Ascending aorta (tissue), 2 donors: Measurements from ENCODE around the gene CAMSAP1. TPM values are rescaled to one million over a fixed set of nuclear protein-coding genes. Genes with fewer than 3 reads are reported as not detected.

Experiments
- DNase-seq, 2 donors: peaks; one replicate each; pipeline ENCODE4 v3.0.0-alpha.2; 2019; ENCODE audit warnings: low spot score in 2 of 2
- H3K27ac ChIP-seq, 2 donors: fragments of 200-600 bp; sonication (generic); one replicate each; pipeline ENCODE4 v1.5.1; 2016 to 2017; ENCODE audit warnings: mild to moderate bottlenecking in 1 of 2
- H3K27me3 ChIP-seq: fragments of 200-600 bp; sonication (generic); one replicate; pipeline ENCODE4 v1.5.1; 2017
- H3K36me3 ChIP-seq, 2 donors: fragments of 200-600 bp; sonication (generic); one replicate each; pipeline ENCODE4 v1.5.1; 2016
- H3K4me1 ChIP-seq, 2 donors: fragments of 200-600 bp; sonication (generic); one replicate each; pipeline ENCODE4 v1.5.1; 2016 to 2017; ENCODE audit warnings: mild to moderate bottlenecking in 1 of 2
- H3K4me3 ChIP-seq, 2 donors: fragments of 200-600 bp; sonication (generic); one replicate each; pipeline ENCODE4 v1.5.1; 2016 to 2017; ENCODE audit warnings: mild to moderate bottlenecking in 1 of 2
- H3K9me3 ChIP-seq, 2 donors: fragments of 200-600 bp; sonication (generic); one replicate each; pipeline ENCODE4 v1.5.1; 2016
- intact Hi-C: fragments of 100-400 bp; cut with DNase I; formaldehyde crosslinking; loops from one replicate; pipeline ENCODE4 v1.15.1; 2023
- total RNA-seq: library from RNA; depleted of rRNA; stranded (reverse); fragments of >200 nt; gene quantifications from one replicate; pipeline ENCODE4 v1.1.0, GENCODE V29; 2016
- TF ChIP-seq, protein P1 (sequence below), 3 experiments: fragments of 200-600 bp in 2 of 3; fragments of 450-650 bp in 1 of 3; sonication (generic) in 2 of 3; IDR thresholded peaks; one replicate each; pipeline ENCODE4 v1.5.1; 2016 to 2019; ENCODE audit warnings: antibody characterized with exemption in 3 of 3, mild to moderate bottlenecking in 1 of 3, moderate library complexity in 1 of 3

The CAMSAP1 gene
- total RNA-seq, 1 donor from 2014 or later: 10.1 TPM

DNA sequence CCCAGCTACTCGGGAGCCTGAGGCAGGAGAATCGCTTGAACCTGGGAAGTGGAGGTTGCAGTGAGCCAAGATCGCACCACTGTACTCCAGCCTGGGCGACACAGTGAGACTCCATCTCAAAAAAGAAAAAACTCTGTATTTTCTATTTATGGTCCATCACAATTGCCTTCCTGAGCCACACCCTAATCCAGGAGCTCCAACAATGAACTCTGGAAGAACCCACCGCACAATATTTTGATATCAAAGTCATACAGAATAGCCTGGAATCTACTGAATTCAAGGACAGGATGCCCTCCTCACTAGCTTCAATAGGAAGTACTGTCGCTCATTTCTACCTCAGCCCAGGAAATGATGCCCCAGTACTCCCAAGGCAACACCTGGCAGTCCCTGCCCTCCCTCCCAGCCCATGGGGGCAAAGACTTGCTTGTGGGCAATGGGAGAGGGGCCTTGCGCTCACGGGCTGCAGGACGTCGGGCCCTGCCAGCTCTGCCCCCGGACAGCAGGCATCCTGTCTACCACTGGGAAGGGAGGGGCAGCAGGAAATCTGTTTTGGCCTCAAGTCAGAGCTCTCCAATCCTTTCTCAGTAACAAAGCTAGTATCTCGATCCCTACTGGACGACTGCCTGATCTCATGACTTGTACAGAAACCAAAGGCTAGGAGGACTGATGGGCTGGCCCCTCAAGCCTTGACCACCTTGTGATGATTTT is 34.1 kb upstream of the CAMSAP1 start:
- peaks cover 54 to 89% of the 10 kb centered on the region in 2 donors for H3K36me3 ChIP-seq
- no peaks in the 10 kb centered on the region for H3K9me3 ChIP-seq
- DNase-seq: no peak
- H3K4me3 ChIP-seq: no peak overlapping the region
- TF ChIP-seq, protein P1, sequence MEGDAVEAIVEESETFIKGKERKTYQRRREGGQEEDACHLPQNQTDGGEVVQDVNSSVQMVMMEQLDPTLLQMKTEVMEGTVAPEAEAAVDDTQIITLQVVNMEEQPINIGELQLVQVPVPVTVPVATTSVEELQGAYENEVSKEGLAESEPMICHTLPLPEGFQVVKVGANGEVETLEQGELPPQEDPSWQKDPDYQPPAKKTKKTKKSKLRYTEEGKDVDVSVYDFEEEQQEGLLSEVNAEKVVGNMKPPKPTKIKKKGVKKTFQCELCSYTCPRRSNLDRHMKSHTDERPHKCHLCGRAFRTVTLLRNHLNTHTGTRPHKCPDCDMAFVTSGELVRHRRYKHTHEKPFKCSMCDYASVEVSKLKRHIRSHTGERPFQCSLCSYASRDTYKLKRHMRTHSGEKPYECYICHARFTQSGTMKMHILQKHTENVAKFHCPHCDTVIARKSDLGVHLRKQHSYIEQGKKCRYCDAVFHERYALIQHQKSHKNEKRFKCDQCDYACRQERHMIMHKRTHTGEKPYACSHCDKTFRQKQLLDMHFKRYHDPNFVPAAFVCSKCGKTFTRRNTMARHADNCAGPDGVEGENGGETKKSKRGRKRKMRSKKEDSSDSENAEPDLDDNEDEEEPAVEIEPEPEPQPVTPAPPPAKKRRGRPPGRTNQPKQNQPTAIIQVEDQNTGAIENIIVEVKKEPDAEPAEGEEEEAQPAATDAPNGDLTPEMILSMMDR (IDR thresholded peaks at IDR 0.05): no peak
- no peaks in the 10 kb centered on the region for H3K4me1 ChIP-seq
- no peak overlapping the region for H3K27ac ChIP-seq
- intact Hi-C loops: no loop called here
- H3K27me3 ChIP-seq: no peaks in the 10 kb centered on the region

DNA sequence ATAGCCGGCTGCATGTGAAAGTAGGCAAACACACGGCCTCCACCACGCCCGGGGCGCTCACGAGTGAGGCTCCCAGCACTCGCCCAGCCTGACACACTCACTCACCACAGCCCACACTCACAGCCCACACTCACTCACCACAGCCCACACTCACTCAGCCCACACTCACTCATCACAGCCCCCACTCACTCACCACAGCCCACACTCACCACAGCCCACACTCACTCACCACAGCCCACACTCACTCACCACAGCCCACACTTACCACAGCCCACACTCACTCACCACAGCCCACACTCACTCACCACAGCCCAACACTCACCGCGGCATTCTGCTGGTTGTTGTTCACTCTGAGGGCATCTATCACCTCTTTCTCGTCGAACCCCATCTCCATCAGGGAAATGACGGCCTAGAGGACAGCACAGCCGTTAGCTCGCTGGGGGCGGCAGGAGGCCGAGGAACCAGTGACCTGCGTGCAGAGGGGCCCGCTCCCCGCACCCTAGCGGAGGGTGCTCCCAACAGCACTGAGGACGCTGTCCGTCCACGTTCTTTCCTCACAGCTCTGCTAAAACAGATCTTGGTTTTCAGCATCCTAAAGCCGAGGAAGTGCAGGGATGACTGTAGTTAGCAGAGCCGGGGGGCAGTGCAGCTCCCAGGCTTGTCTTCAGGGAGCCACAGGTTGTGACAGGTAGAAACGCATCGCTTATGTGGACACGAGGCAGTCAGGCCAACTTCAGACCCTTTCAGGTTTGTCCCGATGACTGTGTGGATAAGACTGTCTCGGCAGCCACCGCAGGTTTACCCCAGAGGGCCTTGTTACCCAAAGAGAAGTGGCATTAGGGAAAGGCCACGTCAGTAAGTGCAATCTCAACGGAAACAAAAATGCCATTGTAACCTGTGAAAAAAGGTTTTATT is 32.3 kb upstream of the CAMSAP1 start:
- no peak overlapping the region for H3K4me3 ChIP-seq
- H3K4me1 ChIP-seq: no peaks in the 10 kb centered on the region
- intact Hi-C loops: no loop called here
- DNase-seq: no peak
- no peak overlapping the region for H3K27ac ChIP-seq
- no peaks in the 10 kb centered on the region for H3K9me3 ChIP-seq
- peaks cover 45 to 85% of the 10 kb centered on the region in 2 donors for H3K36me3 ChIP-seq
- H3K27me3 ChIP-seq: no peaks in the 10 kb centered on the region
- TF ChIP-seq, protein P1 (IDR thresholded peaks at IDR 0.05): no peak

DNA sequence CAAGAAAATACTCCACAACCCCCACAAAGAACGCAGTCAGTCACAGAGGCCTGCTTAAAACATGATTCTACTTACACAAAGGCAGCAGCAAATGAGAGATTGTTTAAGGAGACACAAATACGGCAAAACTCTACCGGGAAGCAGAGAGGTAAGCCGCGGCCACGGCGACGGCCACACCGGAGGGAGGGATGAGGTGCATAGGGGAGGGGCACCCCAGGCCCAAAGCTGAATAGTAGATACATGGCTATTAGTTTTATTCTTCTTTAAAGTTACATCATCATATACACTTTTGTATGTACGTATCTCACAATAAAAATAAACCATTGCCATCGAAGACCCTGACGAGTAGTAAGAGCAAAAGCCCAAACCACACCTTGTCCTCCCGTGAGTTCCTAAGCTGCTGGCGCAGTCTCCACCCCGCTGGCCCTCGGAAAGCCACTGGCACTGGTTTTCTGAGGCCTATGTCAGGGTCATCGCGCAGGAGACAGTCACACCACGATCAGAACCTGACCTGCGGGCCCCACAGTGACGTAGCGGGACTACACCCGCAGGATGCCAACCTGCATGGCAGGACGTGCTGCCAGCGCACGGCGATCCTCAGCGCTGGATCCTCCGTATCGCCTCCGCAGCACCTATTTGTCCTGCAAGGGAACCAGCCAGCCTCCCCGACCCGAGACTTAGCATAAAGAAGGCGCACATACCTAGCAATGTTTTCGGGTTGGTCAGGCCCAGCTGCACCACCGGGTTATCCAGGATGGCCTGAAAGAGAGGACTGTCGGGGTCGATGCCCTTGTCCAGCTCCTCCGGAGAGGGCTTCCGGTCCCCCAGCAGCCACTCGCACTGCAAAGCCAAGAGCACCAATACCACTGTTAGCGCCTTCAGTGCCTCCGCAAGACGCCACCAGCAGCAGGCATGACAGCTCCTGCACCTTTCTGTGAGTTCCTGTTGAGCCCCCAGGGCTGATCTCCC is 30.5 kb upstream of the CAMSAP1 start:
- DNase-seq: no peak
- H3K27ac ChIP-seq: no peak overlapping the region
- no peaks in the 10 kb centered on the region for H3K4me1 ChIP-seq
- H3K36me3 ChIP-seq: peaks cover 53 to 85% of the 10 kb centered on the region in 2 donors
- intact Hi-C loops: no loop called here
- no peaks in the 10 kb centered on the region for H3K9me3 ChIP-seq
- H3K4me3 ChIP-seq: no peak overlapping the region
- TF ChIP-seq, protein P1 (IDR thresholded peaks at IDR 0.05): no peak
- no peaks in the 10 kb centered on the region for H3K27me3 ChIP-seq

DNA sequence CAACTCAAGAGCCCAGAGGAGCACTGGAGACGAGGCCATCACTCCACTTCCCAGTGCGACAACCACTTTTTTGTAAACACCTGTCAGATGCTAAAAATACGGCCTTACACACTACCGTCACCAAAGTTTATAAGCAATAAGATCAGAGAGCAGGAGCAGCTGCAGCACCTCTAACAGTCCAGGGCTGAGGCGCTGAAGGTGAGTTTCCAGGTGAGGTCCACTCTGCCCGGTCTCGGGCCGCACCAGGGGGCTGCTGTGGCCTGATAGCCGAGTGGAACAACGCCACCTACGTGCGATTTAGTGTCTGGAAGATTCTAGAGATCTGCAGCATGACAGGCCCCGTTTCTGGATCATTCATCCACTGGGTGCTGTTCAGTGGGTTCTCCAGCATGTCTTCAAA is 25.8 kb upstream of the CAMSAP1 start:
- no peaks in the 10 kb centered on the region for H3K4me1 ChIP-seq
- no peaks in the 10 kb centered on the region for H3K9me3 ChIP-seq
- no peak for DNase-seq
- intact Hi-C loops: no loop called here
- no peaks in the 10 kb centered on the region for H3K27me3 ChIP-seq
- H3K4me3 ChIP-seq: no peak overlapping the region
- TF ChIP-seq, protein P1 (IDR thresholded peaks at IDR 0.05): no peak
- H3K36me3 ChIP-seq: peaks cover 58 to 67% of the 10 kb centered on the region in 2 donors
- H3K27ac ChIP-seq: no peak overlapping the region

DNA sequence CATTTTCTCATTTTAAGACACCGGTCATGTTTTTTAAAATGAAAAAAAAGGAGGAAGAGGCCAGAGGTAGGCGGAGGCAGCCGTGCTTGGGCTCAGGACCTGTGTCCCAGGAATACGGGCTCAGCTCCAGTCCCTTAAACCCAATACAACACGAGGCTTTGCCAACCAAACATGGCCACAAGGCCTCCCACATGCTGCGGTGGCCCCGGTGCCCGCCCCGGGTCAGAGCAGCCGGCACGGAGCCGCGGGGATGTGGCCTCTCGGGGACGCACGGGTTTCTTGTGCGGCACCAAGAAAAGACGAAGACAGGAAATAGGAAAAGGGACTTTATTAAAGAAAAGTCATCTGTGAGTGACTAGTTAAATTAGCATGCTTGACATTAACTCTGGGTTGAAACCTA is 25.3 kb upstream of the CAMSAP1 start:
- H3K4me3 ChIP-seq: no peak overlapping the region
- no peak for DNase-seq
- intact Hi-C loops: no loop called here
- TF ChIP-seq, protein P1 (IDR thresholded peaks at IDR 0.05): no peak
- no peaks in the 10 kb centered on the region for H3K4me1 ChIP-seq
- peaks cover 54 to 62% of the 10 kb centered on the region in 2 donors for H3K36me3 ChIP-seq
- no peak overlapping the region for H3K27ac ChIP-seq
- H3K27me3 ChIP-seq: no peaks in the 10 kb centered on the region
- no peaks in the 10 kb centered on the region for H3K9me3 ChIP-seq
